Amygdala (tissue), 56 donors: ENCODE results near the gene ROBO4.
A peak's percentile ranks its signal among the peaks of the same experiment; 100 is the strongest.

Source experiments
- DNase-seq, 56 donors: peaks; one replicate each; lab custom pipeline; 2025; lab: John Stamatoyannopoulos, UW

The ROBO4 gene

GRCh38 chr11:124875943-124876817 is 21.5 kb downstream of the ROBO4 start:
- peak in 55 of 56 donors; percentile 49 to 97 (median 85) for DNase-seq

- no peak for DNase-seq
Measured at GRCh38 chr11:124875401-124875800, 22.3 kb downstream of the ROBO4 start.

- DNase-seq: no peak
Measured at GRCh38 chr11:124874571-124875255, 23.0 kb downstream of the ROBO4 start.

DNA sequence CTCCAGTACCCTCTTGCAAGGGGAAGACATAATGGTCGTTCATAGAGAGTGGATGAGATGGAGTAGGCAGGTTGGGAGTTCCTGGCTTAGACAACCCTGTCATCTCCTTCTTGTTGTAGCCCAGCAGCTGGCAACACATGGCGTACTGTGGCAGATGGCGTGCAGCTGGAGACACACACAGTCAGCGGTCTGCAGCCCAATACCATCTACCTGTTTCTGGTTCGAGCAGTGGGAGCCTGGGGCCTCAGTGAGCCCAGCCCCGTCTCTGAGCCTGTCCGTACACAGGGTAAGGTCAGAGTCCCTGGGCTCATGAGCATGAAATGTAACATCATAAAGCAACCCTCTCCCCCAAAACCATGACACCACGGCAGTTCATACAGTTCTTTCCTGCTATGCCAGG is 23.7 kb downstream of the ROBO4 start:
- DNase-seq: no peak

DNA sequence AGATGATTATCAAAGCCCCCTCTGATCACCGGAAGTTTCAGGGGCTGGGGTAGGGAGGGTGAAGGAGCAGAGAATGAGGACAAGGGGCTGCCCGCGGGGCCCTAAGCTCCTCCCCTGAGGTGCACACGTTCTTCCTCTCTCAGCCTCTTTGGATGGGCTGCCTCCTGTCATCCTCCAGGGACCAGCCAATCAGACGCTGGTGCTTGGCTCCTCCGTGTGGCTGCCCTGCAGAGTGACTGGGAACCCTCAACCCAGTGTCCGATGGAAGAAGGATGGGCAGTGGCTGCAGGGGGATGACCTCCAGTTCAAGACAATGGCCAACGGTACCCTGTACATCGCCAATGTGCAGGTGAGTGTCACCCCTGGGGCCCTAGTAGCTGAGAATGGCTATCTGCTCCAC is 24.9 kb downstream of the ROBO4 start:
- DNase-seq: no peak

DNA sequence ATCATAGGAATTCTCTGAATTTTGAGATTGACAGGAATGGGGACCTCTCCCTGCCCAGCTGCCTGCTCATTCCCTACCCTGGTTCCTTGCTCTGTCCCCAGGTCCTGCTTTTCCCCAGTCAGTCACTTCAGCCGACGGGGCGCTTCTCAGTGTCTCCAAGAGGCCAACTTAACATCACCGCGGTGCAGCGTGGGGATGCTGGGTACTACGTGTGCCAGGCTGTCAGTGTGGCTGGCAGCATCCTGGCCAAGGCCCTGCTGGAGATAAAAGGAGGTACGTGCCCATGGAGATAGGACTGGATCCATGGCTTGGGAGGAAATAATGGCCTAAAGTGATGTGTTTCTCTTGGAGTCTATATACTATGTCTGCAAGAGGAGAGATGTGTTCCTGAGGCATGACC is 25.4 kb downstream of the ROBO4 start:
- no peak for DNase-seq

GRCh38 chr11:124870430-124870829 is 27.2 kb downstream of the ROBO4 start:
- no peak for DNase-seq

DNA sequence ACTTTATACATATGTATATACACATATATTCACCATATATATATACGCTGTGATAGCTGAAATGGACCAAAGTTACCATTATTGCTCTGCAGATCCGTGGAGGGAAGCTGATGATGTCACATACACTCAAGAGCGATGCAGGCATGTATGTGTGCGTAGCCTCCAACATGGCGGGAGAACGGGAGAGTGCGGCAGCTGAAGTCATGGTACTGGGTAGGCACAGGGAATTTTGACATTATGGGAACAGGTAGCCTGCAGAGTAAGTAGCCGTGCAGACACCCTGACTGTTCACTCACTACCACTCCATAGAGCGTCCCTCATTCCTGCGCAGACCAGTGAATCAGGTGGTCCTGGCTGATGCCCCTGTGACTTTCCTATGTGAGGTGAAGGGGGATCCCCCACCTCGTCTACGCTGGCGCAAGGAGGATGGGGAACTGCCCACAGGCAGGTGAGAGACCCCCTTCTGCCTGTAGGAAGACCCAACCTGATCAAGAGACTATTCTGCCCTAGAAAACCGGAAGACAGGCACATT is 27.7 kb downstream of the ROBO4 start:
- no peak for DNase-seq

DNA sequence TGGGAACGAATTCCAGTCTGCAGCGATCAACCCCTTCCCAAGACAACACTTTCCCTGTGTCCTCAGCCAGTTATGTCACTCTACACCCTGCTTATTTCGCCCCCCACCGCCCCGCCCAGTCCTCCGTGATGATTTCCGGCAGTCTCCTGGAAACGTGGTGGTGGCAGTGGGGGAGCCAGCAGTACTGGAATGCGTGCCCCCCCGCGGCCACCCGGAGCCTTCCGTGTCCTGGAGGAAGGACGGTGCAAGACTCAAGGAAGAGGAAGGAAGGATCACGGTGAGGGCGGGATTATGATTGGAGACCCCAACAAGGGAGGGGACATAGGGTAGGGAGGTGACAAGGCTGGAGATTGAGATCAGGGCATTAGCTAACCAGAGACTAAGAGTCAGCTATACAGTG is 28.3 kb downstream of the ROBO4 start:
- DNase-seq: no peak

DNA sequence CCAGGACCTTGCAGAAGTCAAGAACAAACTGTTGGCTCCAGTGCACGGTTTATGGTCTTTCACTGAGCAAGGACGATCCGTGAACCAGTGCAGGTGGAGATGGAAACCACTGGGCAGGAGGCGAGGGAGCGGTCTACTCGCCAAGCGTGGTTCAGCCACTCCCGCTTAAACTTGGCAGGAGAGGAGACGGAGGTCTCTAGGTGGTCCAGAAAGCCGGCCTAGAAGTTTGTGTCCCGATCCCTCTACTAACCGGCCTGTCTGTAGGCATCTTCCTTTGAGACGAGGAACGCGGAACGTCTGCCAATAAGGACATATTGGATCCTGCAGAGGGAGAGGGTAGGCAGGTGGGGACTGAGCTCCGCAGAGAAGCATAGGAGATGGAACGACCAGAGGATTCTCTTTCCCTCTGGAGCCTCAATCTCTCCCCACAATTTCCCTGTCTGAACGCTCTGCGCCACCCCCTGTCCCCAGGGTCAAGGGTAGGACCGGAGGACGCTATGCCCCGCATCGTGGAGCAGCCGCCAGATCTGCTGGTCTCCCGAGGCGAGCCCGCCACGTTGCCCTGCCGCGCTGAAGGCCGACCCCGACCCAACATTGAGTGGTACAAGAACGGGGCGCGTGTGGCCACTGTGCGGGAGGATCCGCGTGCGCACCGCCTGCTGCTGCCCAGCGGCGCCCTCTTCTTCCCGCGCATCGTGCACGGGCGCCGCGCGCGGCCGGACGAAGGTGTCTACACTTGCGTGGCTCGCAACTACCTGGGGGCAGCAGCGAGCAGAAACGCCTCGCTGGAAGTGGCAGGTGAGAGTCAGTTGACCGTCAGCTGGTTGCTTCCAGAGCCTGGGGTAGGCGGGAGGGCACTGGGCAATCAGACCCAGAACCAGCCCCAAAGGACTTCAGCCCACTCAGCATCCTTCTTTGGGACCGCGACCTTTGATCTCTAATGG is 29.1 kb downstream of the ROBO4 start:
- no peak for DNase-seq

GRCh38 chr11:124867700-124868099 is 30.0 kb downstream of the ROBO4 start:
- peak in 3 of 56 donors; percentile 14 to 28 (median 26) for DNase-seq

DNA sequence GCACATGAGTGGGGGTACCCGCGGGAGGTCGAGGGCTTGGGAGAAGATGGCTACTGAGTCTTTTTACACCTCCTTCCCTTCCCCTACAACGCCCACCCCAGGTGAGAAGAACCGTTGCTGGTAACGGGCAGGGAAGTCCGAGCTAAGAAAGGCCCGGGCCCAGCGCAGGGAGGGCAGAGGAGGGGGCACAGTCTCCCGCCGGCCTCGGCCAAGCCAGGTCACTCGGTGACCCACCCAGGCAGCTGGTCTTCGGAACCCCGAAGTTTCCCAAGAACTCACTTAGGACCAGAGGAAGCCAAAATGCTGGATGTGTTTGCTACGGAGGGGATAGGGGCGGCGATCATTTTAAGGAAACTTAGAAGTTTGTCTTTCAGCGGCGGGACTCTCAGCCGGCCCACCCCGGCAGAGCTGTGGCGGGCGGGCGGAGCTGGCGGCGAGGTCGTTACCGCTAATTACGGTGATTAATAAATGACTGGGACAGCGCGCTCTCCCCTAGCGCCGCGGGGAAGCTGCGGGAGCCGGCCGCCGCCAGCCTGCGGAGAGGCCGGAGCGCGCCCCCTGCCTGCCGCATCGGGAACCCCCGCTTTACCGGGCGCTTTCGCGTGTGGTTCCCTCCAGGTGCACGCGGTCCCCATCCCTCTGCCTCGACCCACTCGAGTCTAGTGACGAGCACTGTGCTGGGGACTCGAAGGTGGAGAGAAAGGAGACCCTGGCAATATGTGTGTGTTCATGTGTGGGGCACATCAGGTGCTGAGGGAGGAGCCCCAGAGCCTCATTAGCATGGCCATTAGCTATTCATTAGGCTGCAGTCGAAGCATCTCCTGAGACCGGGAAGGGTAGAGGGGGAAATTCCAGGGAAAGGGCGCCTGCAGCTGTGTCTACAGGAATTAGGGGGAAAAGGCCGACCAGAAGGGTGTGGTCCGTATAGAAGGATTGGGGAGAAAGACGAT is 31.5 kb downstream of the ROBO4 start:
- peak in 12 of 56 donors; percentile 9 to 57 (median 17) for DNase-seq

DNA sequence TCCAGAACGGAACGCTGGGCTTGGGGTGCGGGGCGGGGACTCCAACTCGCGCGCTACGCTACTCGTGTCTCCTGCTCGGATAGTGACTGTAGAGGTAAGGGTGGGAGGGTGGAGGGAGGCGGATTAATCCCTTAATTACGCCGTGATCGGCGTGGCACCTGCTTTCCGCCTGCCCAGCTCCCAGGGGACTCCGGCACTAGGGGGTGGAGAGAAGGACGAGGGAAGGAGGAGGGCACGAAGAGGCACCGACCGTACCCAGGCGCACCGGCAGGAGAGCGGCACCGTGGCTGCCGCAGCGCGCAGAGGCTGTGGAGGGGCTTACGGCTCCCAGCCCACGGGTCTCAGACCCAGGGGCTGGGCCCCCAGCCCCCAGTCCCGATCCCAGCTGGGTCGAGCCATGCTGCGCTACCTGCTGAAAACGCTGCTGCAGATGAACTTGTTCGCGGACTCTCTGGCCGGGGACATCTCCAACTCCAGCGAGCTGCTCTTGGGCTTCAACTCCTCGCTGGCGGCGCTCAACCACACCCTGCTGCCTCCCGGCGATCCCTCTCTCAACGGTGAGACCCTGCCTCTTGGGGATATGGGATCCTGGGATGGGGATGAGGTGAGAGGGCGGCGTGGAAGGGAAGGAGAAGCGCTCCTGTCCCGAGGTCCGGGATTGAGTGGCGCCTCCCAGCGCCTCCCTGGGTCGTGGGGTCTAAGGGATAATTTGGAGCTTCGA is 32.3 kb downstream of the ROBO4 start, which contains the start of gene ROBO3:
Gene ROBO3 (plus strand): TSS at position 252 of the 721 bp plus-strand sequence. CDS start 146 bp downstream, at position 398.
- no peak for DNase-seq

- no peak for DNase-seq
Measured at GRCh38 chr11:124864892-124865180, 32.8 kb downstream of the ROBO4 start.

GRCh38 chr11:124864176-124864891 is 33.3 kb downstream of the ROBO4 start:
- DNase-seq: no peak

DNA sequence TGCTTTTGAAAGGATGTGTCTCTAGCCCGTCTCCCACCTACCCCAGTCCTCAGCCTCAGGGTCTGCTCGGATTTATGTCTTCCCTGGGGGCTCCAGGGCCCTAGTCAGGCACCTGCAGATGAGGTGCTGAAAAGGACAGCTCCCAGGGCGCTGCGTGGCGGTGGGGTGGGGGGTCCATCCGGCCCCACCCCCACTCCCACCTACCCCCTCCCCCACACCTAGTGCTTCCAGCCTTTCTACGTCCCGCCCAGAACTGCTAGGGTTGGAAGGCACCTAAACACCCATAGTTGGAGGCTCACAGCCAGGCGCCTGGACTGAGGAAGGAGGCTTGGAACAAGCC is 33.9 kb downstream of the ROBO4 start:
- DNase-seq: no peak

DNA sequence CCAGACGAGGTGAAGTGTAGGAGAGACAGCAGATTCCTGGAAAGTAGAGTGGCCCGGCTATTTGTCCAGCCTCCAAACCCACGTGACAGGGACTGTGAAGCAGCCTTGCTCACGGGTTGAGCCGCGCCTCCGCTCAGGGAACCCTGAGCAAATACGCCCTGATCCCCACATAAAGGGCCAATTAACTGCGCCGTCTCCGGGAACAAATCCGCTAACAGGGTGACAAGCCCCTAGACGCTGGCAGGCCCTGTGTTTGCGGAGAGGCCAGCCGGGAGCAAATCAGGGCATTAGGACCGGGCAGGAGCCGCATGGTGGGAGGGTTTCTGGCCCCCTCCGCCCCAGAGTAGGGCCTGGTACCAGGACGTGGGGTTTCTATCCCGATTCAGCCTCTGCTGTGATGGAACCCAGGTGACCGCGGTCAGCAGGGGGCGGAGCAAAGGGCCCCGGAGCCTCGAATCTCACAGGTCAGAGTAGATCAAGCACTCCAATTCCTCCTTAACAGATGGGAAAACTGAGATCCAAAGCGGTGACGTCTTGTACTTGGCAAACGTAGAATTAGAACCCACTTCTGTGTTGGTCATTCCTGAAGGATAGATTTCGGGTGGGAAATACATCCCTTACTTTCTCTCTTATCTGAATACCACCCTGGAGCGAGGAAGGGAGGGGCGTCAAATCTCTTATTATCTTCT is 34.4 kb downstream of the ROBO4 start:
- DNase-seq: peak in 18 of 56 donors; percentile 15 to 55 (median 34)

- DNase-seq: no peak
Measured at GRCh38 chr11:124861670-124862069, 36.0 kb downstream of the ROBO4 start.
